K562 (cell line): ENCODE results near the gene PUM1. TPM values are rescaled to one million over a fixed set of nuclear protein-coding genes. Genes with fewer than 3 reads are reported as not detected.

Experiments used
- ATAC-seq: fragments of 200-7000 bp; cut with Tn5 transposase; 3 replicates; pipeline ENCODE4 v1.9.1; 2020; ENCODE audit warnings: moderate library complexity
- BruUV-seq: library from RNA; stranded (reverse); fragments of 400-500 nt; replicated peaks from 2 replicates; lab custom pipeline; 2021; lab: Mats Ljungman, UMichigan
- CTCF ChIA-PET: fragments of 300-600 bp; formaldehyde crosslinking; extraction: SDS; loops from one replicate; lab custom pipeline; 2021; ENCODE audit warnings: low intra/inter-chr PET ratio; lab: Yijun Ruan, JAX
- POLR2A ChIA-PET: fragments of 300-600, 350-650 bp; sonication (Branson Sonifier 250); formaldehyde crosslinking; extraction: SDS; loops from one replicate; lab custom pipeline; 2021; ENCODE audit warnings: antibody characterized with exemption, inconsistent platforms; lab: Yijun Ruan, JAX
- DNase-seq, 4 experiments: peaks; one replicate each; pipeline versions ENCODE4 v3.0.0 to v3.0.0-alpha.2; 2011 to 2018; ENCODE audit warnings: low spot score in 3 of 4, mixed read lengths in 3 of 4; ENCODE audit errors: extremely low read depth in 1 of 4
- FAIRE-seq: peaks from 2 replicates; lab custom pipeline; 2011; peaks lifted over from hg19 to GRCh38; lab: Jason Lieb, UNC
- H2AFZ ChIP-seq: 2 replicates; pipeline ENCODE4 v1.6.0; 2011; ENCODE audit warnings: low read depth, low read length, control low read depth, inconsistent platforms
- H3K27ac ChIP-seq: fragments of 200-600 bp; 3 replicates; pipeline ENCODE4 v1.8.0; 2011; ENCODE audit warnings: low read depth, mild to moderate bottlenecking, control low read depth, inconsistent platforms, low read length, moderate library complexity, mixed read lengths; ENCODE audit errors: extremely low read depth
- H3K27me3 ChIP-seq, 2 experiments: fragments of 300-600 bp in 1 of 2; 2 replicates in 1 of 2; 3 replicates in 1 of 2; pipeline versions ENCODE4 v1.6.0 to v1.8.0; 2011; ENCODE audit warnings: inconsistent platforms in 2 of 2, low read length in 2 of 2, mild to moderate bottlenecking in 1 of 2, mixed read lengths in 1 of 2, moderate library complexity in 1 of 2; ENCODE audit not compliant: control insufficient read depth in 2 of 2, insufficient read depth in 2 of 2
- H3K36me3 ChIP-seq: fragments of 300-600 bp; 3 replicates; pipeline ENCODE4 v1.8.0; 2011; ENCODE audit warnings: mild to moderate bottlenecking, low read length, inconsistent platforms; ENCODE audit not compliant: control insufficient read depth, insufficient read depth
- H3K4me1 ChIP-seq, 2 experiments: fragments of 200-600 bp in 1 of 2; replicated peaks in 1 of 2; 2 replicates in 1 of 2; 3 replicates in 1 of 2; pipeline versions ENCODE4 v1.5.1 to v1.8.0; 2011; ENCODE audit warnings: inconsistent platforms in 2 of 2, low read length in 2 of 2, mild to moderate bottlenecking in 1 of 2, mixed read lengths in 1 of 2, moderate library complexity in 1 of 2; ENCODE audit not compliant: control insufficient read depth in 2 of 2, insufficient read depth in 2 of 2
- H3K4me2 ChIP-seq: 2 replicates; pipeline ENCODE4 v1.6.1; 2011; ENCODE audit warnings: low read length, control low read depth, inconsistent platforms, mixed read lengths; ENCODE audit not compliant: insufficient read depth
- H3K4me3 ChIP-seq: fragments of 200-600 bp; sonication (generic), shearing (Covaris generic); 2 replicates; pipeline ENCODE4 v1.5.1; 2016; ENCODE audit warnings: control low read depth, inconsistent platforms
- H3K79me2 ChIP-seq: fragments of 200-600 bp; 3 replicates; pipeline ENCODE4 v1.8.0; 2011; ENCODE audit warnings: low read length, inconsistent platforms; ENCODE audit not compliant: control insufficient read depth, insufficient read depth
- H3K9ac ChIP-seq, 2 experiments: 2 replicates each; pipeline versions ENCODE4 v1.6.0 to v1.6.1; 2011; ENCODE audit warnings: low read depth in 2 of 2, low read length in 2 of 2, control low read depth in 1 of 2, inconsistent platforms in 1 of 2, mild to moderate bottlenecking in 1 of 2, mixed read lengths in 1 of 2; ENCODE audit not compliant: insufficient read depth in 1 of 2
- H3K9me1 ChIP-seq: one replicate; pipeline ENCODE4 v1.6.0; 2011; ENCODE audit warnings: inconsistent platforms, mild to moderate bottlenecking, low read length, moderate library complexity; ENCODE audit not compliant: control insufficient read depth, insufficient read depth
- H3K9me3 ChIP-seq: replicated peaks from 2 replicates; pipeline ENCODE4 v1.5.1; 2011; ENCODE audit warnings: low read depth, low read length, inconsistent platforms; ENCODE audit not compliant: control insufficient read depth, insufficient read depth
- H4K20me1 ChIP-seq: replicated peaks from 2 replicates; pipeline ENCODE4 v1.6.1; 2011; ENCODE audit warnings: low read length, inconsistent platforms, mixed read lengths; ENCODE audit not compliant: control insufficient read depth, insufficient read depth
- BRD4 ChIP-seq: fragments of 200-600 bp; sonication (generic); IDR thresholded peaks from 2 replicates; pipeline ENCODE4 v1.6.1; 2017; ENCODE audit warnings: inconsistent platforms
- CREB5 ChIP-seq: fragments of 250-450 bp; sonication (Bioruptor Pico); IDR thresholded peaks from 2 replicates; pipeline ENCODE4 v1.5.0; 2020; ENCODE audit warnings: mild to moderate bottlenecking
- HMG20A ChIP-seq: fragments of 450-650 bp; formaldehyde crosslinking; conservative IDR thresholded peaks from 2 replicates; pipeline ENCODE4 v1.4.0; 2020; ENCODE audit warnings: mild to moderate bottlenecking, mixed read lengths
- XRCC4 ChIP-seq: IDR thresholded peaks from one replicate; pipeline ENCODE4 v1.6.1; 2011; ENCODE audit not compliant: insufficient read depth, insufficient read length; ENCODE audit errors: extremely low read depth
- ZNF511 ChIP-seq: sonication (generic); formaldehyde crosslinking; IDR thresholded peaks from 2 replicates; pipeline ENCODE4 v1.8.0; 2022; ENCODE audit warnings: mild to moderate bottlenecking, missing genetic modification reagents
- whole genome bisulfite sequencing: fragments of 100-300 bp; shearing (Covaris generic); methylation state at CpG from one replicate; pipeline ENCODE4 v1.1.6; 2016; ENCODE audit warnings: low coverage, mixed read lengths; ENCODE audit not compliant: insufficient coverage; ENCODE audit errors: missing lambda C conversion rate; 5-methylcytosine and 5-hydroxymethylcytosine counted together
- in situ Hi-C: fragments of 300-500 bp; cut with MboI; formaldehyde crosslinking; loops from 4 replicates; pipeline ENCODE4 v1.15.0; 2018; ENCODE audit warnings: inconsistent platforms, mixed read lengths
- intact Hi-C: fragments of 100-400 bp; cut with micrococcal nuclease; formaldehyde crosslinking; loops from 2 replicates; pipeline ENCODE4 v1.14.2; 2022
- polyA plus RNA-seq, 8 experiments: library from polyadenylated mRNA; depleted of rRNA in 4 of 8; stranded (reverse) in 5 of 8; unstranded in 3 of 8; fragments of >200 nt; fragmentation: Nextera tagmentation in 2 of 8; fragmentation: Illumina TruSeq in 1 of 8; extraction: Ambion mirVana in 2 of 8; extraction: Trizol in 1 of 8; gene quantifications; 2 replicates each; pipeline versions ENCODE4 v1.2.1 to v1.2.3, GENCODE V29; 2011 to 2014; ENCODE audit warnings: inconsistent platforms in 1 of 8, missing spikeins in 1 of 8
- total RNA-seq, 7 experiments: library from RNA; depleted of rRNA in 6 of 7; stranded (reverse); fragments of >200 nt in 6 of 7; fragmentation: Illumina TruSeq in 2 of 7; extraction: Trizol in 2 of 7; gene quantifications; 2 replicates each; pipeline versions ENCODE4 v1.2.1 to v1.2.3, GENCODE V29; 2011 to 2021; ENCODE audit warnings: low replicate concordance in 1 of 7

The PUM1 gene
- total and polyA plus RNA-seq, 9 of the 15 experiments (the other 6 are each of a cell fraction or from before 2014, with no cell fraction given), result 37.7 to 104 (median 55.7) TPM

- Histone ChIP-seq H2AFZ (no peak overlapping the region), H4K20me1 (peaks cover 11% of the 10 kb centered on the region), H3K27me3 (no peaks in the 10 kb centered on the region), H3K27ac (no peak overlapping the region), H3K36me3 (peaks cover 85% of the 10 kb centered on the region), H3K4me3 (no peak overlapping the region), H3K9me3 (no peaks in the 10 kb centered on the region), H3K4me2 (no peak overlapping the region), H3K79me2 (peaks cover 90% of the 10 kb centered on the region), H3K9ac (no peak overlapping the region), H3K9me1 (no peaks in the 10 kb centered on the region), H3K4me1 (no peaks in the 10 kb centered on the region)
- intact Hi-C loops, result no loop called here
- 79% methylated on average over 6 of the region's 6 CpGs for WGBS
- no peak for ATAC-seq
- no peak for TF ChIP-seq CREB5 (CRISPR knock-in tag)
- no peak for DNase-seq
- CTCF ChIA-PET, result no interaction called here
- in situ Hi-C loops, result no loop called here
- POLR2A ChIA-PET, result interaction anchor here (1.0 to 1.7 kb wide), 2 partner anchors 9 to 12 kb away, joined by 3 to 6 read pairs; no protein-coding TSS in a partner anchor
- no TSS peak for BruUV-seq
- FAIRE-seq, result no peak
Measured at GRCh38 chr1:31003613-31004230, 61.8 kb downstream of the PUM1 start.

GRCh38 chr1:31000301-31000700, 65.2 kb downstream of the PUM1 start:
- in situ Hi-C loops, result no loop called here
- Histone ChIP-seq H3K4me2 (no peak overlapping the region), H3K9me1 (no peaks in the 10 kb centered on the region), H3K9ac (no peak overlapping the region), H3K27me3 (no peaks in the 10 kb centered on the region), H2AFZ (no peak overlapping the region)
- FAIRE-seq (no peak), DNase-seq (no peak)
- TF ChIP-seq XRCC4, result no peak
- TF ChIP-seq ZNF511 (CRISPR knock-in tag), result no peak
- no peak for TF ChIP-seq BRD4
- no peak for TF ChIP-seq HMG20A (CRISPR knock-in tag)
- TF ChIP-seq, all 486 proteins: peak for 0
- Histone ChIP-seq H3K9me3 (no peaks in the 10 kb centered on the region), H3K27ac (no peak overlapping the region), H3K36me3 (peaks cover 90% of the 10 kb centered on the region), H3K79me2 (peaks cover 89% of the 10 kb centered on the region), H3K4me3 (no peak overlapping the region), H3K4me1 (no peaks in the 10 kb centered on the region), H4K20me1 (peaks cover 3% of the 10 kb centered on the region; the same call in 1 of the 2 replicates)
- no TSS peak for BruUV-seq
- intact Hi-C loops, result no loop called here
- ChIA-PET CTCF (no interaction called here), POLR2A (interaction anchor here (0.6 to 1.5 kb wide), 3 partner anchors 8 to 166 kb away, joined by 3 to 4 read pairs (median 3); no protein-coding TSS in a partner anchor)
- 89% methylated on average over 2 of the region's 2 CpGs for WGBS
- ATAC-seq, result no peak
